ENCODE data around the gene OR52K2.
"Not testable (repeated sequence)": the region's sequence is repeated elsewhere in the genome, so short reads cannot be mapped to it uniquely, and the experiment has no call there.

Gene OR52K2

DNA sequence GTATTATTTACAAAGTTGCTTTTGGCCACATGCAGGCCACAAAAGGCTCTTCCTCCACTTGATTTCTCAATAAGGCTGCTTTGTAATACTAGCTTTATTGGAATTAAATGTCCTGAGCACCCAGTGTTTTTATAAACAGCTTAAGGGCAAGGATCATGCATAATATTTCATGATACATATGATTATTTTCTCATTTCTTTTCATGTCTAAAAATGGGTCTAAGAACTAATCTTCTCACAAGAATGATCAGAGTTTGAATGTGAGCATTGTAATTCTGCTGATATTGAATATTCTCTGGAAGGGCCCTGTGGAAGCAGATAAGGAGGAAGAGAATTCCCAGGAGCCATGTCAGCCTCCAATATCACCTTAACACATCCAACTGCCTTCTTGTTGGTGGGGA, at the start of gene OR52K2:
OR52K2 (plus strand) TSS at position 301 of the 400 bp plus-strand sequence; CDS start at position 346, 45 bp downstream.
- no peak for DNase-seq

GRCh38 chr11:4406206-4406605, 42.9 kb upstream of the OR52K2 start:
- DNase-seq = not testable (repeated sequence)

- no peak for DNase-seq
Observed at GRCh38 chr11:4416306-4416705, 32.8 kb upstream of the OR52K2 start.

- no peak for DNase-seq
Observed at GRCh38 chr11:4416816-4417215, 32.3 kb upstream of the OR52K2 start.

GRCh38 chr11:4418403-4418802, 30.7 kb upstream of the OR52K2 start:
- DNase-seq = no peak

GRCh38 chr11:4430051-4430450, 19.0 kb upstream of the OR52K2 start:
- DNase-seq = no peak

- no peak for DNase-seq
Observed at GRCh38 chr11:4433856-4434255, 15.2 kb upstream of the OR52K2 start.

GRCh38 chr11:4436411-4436810, 12.7 kb upstream of the OR52K2 start:
- DNase-seq = no peak

DNA sequence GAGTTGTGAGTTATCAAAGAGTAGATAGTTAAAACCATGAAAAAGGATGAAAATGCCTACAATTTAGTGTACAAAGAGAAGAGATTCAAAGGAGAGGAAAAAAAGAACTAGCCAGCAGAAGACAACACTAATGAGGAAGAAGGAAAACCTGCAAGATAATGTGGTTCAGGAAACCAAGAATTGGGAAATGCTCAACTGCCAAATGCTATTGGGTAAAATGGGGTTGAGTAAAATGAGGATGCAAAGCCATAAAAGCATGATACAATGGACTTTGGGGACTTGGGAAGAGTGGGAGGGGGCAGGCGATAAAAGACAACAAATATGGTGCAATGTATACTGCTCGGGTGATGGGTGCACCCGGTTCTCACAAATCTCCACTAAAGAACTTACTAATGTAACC, 7.6 kb upstream of the OR52K2 start:
- DNase-seq = no peak

GRCh38 chr11:4443232-4443891, 5.7 kb upstream of the OR52K2 start:
- no peak for DNase-seq

GRCh38 chr11:4453118-4453517, 4.0 kb downstream of the OR52K2 start:
- no peak for DNase-seq

DNA sequence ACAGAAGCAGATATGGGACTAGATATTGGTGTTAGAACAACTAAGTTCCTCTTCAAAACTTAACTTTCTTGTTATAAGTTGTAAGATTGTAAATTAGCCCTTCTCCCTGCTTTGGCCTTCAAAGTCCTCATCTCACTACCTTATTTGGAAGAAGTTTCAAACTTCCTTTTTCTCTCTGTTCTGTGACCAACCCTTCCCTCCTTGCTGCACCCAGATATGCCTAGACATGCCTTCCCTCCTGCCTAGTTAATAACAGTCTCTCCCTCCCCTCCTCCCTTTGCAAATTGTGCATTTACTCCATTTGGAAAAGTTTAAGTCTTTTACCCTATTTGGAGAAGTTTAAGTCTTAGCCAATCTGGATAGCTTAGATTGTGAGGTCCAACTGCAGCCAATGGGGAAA, 4.9 kb downstream of the OR52K2 start:
- no peak for DNase-seq

DNA sequence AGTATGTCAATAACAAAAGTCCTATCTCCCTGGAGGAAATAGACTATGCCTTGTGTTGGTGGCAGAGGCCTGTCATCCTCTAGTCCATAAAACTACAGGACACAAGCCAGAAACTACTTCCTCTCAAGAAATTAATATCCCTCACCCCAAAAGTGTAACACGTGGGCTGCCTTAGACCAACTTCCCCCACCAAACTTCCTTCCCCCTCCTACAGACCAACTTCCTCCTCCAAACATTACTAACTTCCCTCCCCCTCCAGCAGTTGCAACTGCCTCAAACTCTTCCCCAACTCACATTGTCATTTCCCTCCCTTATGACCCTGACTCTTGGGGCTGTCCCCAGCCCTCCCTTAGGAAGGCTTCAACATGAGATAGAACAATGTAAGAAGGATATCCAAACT, 6.3 kb downstream of the OR52K2 start:
- no peak for DNase-seq

DNA sequence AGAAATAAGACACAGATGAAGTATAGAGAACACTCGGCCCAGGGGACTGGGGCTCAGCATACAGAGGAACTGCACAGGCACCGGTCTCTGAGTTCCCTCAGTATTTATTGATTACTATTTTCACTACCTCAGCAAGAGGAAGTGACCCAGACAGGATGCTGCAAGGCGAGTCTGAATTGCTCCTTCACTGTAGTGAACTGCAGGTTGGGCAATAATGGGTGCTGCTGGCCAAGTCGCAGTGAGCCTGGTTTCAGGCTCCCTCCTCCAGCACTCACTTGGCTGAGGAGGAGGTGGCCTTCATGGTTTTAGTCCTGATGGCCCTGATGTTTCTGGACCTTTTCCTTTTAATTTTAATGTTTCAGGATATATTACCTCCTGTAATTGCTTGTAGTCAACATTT, 10.4 kb downstream of the OR52K2 start:
- DNase-seq = no peak

DNA sequence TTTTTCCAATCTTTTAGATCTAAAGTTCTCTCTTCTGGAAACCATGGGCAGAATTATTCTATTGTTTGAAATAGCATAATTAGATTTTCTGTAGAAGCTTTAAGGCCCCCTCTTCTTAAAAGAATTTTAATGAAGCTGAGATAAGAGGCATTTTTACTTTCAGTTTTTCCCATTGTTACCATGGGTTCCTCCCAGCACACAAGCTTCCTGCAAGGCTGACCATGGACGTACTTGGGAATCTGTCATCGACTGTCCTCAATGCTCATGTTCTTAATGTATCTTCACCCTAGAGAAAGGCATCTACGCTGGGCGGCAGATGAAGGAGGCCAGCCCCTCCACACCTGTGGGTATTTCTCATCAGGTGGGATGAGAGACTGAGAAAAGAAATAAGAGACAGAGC, 11.1 kb downstream of the OR52K2 start:
- no peak for DNase-seq

DNA sequence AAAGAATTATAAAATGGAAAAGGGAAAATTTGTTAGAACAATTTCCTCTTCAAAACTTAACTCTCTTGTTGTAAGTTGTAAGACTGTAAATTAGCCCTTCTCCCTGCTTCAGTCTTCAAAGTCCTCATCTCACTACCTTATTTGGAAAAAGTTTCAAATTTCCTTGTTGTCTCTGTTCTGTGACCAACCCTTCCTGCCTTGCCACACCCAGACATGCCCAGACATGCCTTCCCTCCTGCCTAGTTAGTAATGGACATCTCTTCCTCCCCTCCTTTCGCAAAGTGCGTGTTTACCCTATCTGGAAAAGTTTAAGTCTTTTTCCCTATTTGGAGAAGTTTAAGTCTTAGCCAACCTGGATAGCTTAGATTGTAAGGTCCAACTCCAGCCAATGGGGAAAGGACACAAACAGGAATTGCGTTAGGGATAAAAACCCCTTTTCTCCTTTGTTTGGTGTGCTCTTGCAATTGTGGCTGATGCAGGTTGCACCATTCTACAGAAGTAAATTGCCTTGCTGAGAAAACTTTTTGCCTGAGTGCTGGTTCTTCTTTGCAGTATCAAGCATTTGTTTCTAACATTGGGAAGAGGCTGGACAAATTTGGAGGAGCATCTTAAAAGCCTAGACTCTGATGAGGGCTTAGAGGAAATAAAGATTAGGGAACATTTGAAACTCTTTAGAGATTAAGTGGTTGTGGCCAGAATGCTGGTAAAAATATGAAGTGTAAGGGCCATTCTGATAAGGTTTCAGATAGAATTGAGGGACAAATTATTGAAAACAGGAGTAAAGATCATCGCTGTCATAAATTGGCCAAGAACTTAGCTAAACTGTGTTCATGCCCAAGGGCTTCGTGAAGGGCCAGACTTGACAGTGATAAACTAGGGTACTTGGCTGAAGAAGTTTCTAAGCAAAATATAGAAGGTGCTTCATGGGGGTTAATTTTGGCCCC, 15.4 kb downstream of the OR52K2 start:
- DNase-seq = no peak

- no peak for DNase-seq
Observed at GRCh38 chr11:4465407-4465806, 16.3 kb downstream of the OR52K2 start.

DNA sequence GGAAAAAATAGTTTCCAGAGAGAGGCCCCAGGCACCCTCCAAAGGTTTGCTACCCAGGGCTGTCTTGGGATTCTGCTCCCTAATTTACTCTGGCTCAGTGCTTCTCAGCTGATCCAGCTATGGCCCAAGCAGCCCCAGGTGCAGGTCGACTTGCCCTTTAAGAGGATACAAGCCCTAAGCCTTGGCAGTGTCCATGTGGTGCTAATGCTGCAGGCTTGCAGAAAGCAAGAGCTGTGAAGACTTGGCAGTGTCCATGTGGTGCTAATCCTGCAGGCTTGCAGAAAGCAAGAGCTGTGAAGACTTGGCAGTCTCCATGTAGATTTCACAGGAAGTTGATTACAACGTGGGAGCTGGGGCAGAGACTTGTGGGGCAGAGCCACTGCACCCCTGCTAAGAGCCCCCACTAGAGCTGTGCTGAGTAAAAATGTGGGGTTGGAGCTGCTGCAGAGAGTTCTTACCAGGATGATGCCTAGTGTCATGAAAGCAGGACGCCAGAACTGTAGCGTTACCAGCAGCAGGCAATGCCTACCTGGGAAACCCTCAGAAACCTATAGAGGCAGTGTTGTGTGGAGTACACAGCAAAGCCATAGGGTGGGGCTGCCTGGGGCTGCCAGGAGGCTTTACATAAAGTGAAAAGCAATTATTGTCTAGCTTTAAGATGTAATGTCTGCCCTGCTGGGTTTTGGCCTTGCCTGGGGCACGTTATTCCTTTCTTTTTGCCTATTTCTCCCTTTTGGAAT, 17.2 kb downstream of the OR52K2 start:
- no peak for DNase-seq

- no peak for DNase-seq
Observed at GRCh38 chr11:4466871-4467442, 17.9 kb downstream of the OR52K2 start.

DNA sequence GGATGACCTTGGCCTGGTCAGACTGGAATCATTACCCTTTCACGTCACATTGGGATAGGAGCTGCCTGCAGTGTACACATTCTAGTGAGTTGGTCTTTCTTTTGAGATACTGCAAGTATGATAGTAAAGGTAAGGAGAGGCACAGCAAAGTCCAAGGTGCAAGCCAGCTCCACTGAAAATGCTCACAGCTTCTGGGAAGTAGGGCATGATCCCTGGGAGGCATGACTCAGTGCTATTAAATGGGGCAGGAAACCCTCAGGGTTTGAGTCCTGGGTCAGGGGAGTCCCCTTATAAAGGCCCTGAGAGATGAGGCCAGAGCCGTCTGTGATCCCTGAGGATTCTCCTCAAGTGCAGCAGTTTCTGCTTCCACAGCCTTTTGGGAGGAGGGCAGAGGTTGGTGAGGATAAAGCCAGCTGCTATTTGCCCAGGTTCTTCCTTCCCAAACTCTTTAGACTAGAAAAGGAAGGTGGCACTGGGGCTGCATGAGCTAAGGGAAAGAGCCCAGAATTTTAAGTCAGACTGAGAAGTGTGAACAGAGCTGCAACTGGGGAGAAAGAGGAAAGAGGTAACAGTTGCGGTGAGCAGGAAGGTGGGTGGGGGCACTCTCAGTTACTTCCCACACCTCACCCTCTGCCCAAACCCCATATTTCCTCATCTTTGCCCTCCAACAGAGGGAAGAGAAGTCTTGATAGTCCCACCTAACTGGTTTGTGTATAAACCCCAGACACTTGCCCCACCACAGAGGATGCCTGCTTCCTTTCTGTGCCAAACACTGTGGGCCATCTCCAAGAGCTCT, 18.9 kb downstream of the OR52K2 start:
- no peak for DNase-seq

DNA sequence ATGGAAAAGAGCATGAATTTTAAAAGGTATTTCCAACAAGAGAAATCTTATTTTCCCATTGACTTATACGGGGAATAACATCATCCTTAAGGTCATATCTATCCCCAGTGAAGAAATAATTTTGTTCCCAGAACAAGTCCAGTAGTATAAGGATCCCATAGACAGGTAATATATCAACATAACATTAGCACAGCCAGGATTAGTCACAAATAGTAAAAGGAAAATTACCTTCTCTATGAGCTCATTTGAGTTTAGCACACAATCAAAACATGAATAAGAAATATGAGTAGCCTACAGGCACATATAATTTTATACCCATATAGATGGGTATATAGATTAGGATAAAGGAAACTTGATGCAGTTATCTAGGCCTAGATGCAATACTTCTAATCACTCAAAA, 30.5 kb downstream of the OR52K2 start:
- no peak for DNase-seq

DNA sequence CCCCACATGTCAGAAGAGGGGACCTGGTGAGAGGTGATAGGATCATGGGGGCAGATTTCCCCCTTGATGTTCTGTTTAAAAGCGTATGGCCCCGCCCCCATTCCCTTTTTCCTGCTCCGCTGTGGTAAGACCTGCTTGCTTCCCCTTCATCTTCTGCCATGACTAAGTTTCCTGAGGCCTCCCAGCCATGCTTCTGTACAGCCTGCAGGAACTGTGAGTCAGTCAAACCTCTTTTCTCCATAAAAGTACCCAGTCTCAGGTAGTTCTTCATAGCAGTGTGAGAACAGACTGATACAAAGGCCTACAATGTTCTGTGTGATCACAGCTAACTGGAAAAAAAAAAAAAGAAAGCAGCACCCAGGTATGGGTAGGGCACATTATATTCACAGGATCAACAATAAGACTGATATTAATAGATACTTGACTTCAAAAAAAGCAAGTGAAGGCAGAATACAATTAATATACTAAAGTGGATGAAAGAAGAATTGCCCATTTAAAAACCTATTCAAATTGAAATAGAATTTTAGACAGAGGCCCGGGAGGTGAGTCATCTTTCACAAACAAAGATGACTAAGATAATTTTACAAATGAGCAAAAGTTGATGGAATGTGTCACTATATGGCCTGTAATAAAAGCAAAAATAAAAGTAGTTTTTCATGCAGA, 31.6 kb downstream of the OR52K2 start:
- DNase-seq = peak; percentile 10

All from fibroblast of upper back skin (primary cell).